ENCODE results near the gene ZBED6. TPM values are rescaled to one million over a fixed set of nuclear protein-coding genes. Genes with fewer than 3 reads are reported as not detected.
"Not testable (repeated sequence)": the region's sequence is repeated elsewhere in the genome, so short reads cannot be mapped to it uniquely, and the experiment has no call there.

The ZBED6 gene
- total RNA-seq, 2 donors from 2014 or later: 32.0 to 32.6 TPM

DNA sequence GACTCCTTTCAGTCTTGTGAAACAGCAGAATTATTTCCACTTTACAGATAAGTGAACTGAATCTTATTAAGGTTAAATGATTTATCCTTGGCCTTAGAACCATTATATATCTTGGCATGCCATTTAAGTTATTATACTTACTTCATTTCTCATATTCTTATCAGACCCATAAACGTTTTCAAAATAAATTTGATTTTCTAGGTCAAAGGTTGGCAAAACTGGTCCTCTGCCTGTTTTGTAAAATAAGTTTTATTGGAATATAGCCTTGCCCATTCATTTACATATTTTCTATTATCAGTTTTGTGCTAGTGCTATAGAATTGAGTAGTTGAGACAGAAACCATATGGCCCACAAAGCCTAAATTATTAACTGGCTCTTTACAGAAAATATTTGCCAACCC lies 33.1 kb downstream of the ZBED6 start:
- no peak for DNase-seq
- no peaks in the 10 kb centered on the region for H3K9me3 ChIP-seq (ENCODE audit: control insufficient read depth, low read length, poor library complexity, severe bottlenecking)
- H3K36me3 Mint-ChIP-seq (ENCODE audit: low read depth): peaks cover 7% of the 10 kb centered on the region
- no peaks in the 10 kb centered on the region for H3K27me3 Mint-ChIP-seq
- H3K4me1 Mint-ChIP-seq: peaks cover 12% of the 10 kb centered on the region
- ATAC-seq: no peak
- H3K27ac Mint-ChIP-seq: peak overlapping the region; percentile 54
- no peak overlapping the region for H3K4me3 Mint-ChIP-seq

DNA sequence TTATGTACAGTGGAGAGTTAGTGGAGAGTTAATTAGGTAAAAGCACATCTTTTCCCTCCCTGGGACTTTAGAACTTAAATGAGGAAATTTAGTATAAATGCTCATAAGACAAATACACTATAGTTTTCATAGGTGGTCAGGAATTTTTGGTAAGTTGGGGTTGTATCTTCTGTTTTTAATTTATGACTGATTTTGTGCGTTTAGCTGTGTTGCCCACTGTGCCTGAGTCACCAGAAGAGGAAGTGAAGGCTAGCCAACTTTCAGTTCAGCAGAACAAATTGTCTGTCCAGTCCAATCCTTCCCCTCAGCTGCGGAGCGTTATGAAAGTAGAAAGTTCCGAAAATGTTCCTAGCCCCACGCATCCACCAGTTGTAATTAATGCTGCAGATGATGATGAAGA lies 33.8 kb downstream of the ZBED6 start:
- H3K9me3 ChIP-seq (ENCODE audit: control insufficient read depth, low read length, poor library complexity, severe bottlenecking); DNase-seq; H3K36me3 Mint-ChIP-seq (ENCODE audit: low read depth); H3K27me3 Mint-ChIP-seq; ATAC-seq; H3K4me3 Mint-ChIP-seq: not testable (repeated sequence)
- H3K27ac Mint-ChIP-seq: peak overlapping the region; percentile 54
- H3K4me1 Mint-ChIP-seq: peaks cover 11% of the 10 kb centered on the region

DNA sequence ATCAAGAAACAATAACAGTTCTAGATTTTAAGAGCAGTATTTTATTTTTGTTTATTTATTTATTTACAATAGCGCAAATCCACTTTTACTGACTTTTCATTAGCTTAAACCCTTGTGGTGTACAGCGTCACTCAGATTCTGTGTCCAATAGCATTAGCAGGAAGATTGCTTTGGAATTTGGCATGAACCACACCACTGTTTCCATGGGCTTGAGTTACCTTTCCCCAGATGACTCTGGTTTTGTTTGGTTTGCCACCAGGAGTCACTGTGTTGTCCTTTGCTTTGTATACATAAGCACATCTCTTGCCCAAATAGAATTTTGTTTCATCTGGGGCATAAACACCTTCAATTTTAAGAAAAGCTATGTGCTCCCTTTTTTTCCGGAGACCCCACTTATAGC lies 40.1 kb downstream of the ZBED6 start:
- peaks cover 9% of the 10 kb centered on the region for H3K36me3 Mint-ChIP-seq (ENCODE audit: low read depth)
- H3K4me3 Mint-ChIP-seq: no peak overlapping the region
- no peaks in the 10 kb centered on the region for H3K9me3 ChIP-seq (ENCODE audit: control insufficient read depth, low read length, poor library complexity, severe bottlenecking)
- peak overlapping the region; percentile 63 for H3K27ac Mint-ChIP-seq
- H3K27me3 Mint-ChIP-seq: no peaks in the 10 kb centered on the region
- DNase-seq (no peak), ATAC-seq (no peak)
- no peaks in the 10 kb centered on the region for H3K4me1 Mint-ChIP-seq

DNA sequence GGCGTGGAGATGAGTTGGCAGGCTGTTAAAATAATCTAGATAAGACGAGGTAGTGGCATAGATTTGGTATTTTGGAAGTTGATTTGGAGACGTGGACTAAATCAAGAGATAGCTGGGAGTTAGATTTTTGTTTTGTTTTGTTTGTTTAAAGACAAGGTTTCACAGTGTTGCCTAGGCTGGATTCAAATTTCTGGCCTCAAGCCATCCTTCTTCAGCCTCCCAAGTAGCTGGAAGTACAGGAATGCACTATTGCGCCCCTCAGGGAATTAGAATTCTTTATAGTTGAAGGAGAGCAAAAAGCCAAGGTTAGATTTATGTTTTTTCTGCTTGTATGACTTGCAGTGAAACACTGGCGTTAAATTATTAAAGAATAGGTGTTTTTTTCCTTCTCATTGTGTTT lies 43.7 kb downstream of the ZBED6 start:
- H3K27ac Mint-ChIP-seq: peak overlapping the region; percentile 62
- H3K27me3 Mint-ChIP-seq: no peaks in the 10 kb centered on the region
- no peaks in the 10 kb centered on the region for H3K9me3 ChIP-seq (ENCODE audit: control insufficient read depth, low read length, poor library complexity, severe bottlenecking)
- peaks cover 9% of the 10 kb centered on the region for H3K36me3 Mint-ChIP-seq (ENCODE audit: low read depth)
- no peak for DNase-seq
- H3K4me1 Mint-ChIP-seq: no peaks in the 10 kb centered on the region
- no peak for ATAC-seq
- no peak overlapping the region for H3K4me3 Mint-ChIP-seq

DNA sequence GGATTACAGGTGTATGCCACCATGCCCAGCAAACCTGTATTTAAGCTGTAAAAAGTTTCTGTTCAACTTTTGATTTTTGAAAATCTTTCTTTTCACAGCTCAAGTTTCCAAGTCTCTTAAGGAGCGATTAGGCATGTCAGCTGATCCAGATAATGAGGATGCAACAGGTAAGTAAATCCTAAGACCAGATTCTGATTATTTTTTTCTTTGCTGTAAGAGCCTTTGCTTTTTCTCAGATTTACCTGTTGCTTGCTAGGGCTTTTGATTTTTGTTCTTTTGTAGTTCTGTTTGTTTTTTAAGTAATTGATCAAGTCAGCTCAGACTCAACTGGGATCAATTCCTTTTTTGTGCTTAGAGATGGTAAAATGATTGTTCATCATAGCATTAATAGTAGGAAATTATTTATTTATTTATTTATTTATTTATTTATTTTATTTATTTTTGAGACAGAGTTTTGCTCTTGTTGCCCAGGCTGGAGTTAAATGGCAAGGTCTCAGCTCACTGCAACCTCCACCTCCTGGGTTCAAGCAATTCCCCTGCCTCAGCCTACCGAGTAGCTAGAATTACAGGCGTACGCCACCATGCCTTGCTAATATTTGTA lies 44.9 kb downstream of the ZBED6 start:
- no peaks in the 10 kb centered on the region for H3K4me1 Mint-ChIP-seq
- H3K36me3 Mint-ChIP-seq (ENCODE audit: low read depth): peaks cover 9% of the 10 kb centered on the region
- no peaks in the 10 kb centered on the region for H3K9me3 ChIP-seq (ENCODE audit: control insufficient read depth, low read length, poor library complexity, severe bottlenecking)
- no peak overlapping the region for H3K4me3 Mint-ChIP-seq
- ATAC-seq (no peak), DNase-seq (no peak)
- peak overlapping the region; percentile 67 for H3K27ac Mint-ChIP-seq
- H3K27me3 Mint-ChIP-seq: no peaks in the 10 kb centered on the region

DNA sequence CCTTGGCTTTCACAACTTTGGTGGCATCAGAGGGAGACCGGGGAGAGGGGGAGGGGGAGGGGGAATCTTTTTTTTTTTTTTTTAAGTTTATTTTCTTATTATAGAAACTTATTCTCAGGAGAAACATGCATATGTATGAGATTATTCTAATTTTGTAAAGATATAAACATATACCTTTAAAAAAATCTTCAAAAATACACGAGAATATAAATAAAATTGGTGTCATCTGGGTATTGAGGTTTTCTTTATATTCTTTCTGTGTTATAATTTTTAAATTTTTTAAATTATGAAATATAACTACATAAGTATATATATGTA lies 47.1 kb downstream of the ZBED6 start:
- DNase-seq (no peak), ATAC-seq (no peak)
- peaks cover 9% of the 10 kb centered on the region for H3K36me3 Mint-ChIP-seq (ENCODE audit: low read depth)
- no peaks in the 10 kb centered on the region for H3K27me3 Mint-ChIP-seq
- H3K9me3 ChIP-seq (ENCODE audit: control insufficient read depth, low read length, poor library complexity, severe bottlenecking): no peaks in the 10 kb centered on the region
- no peak overlapping the region for H3K4me3 Mint-ChIP-seq
- H3K4me1 Mint-ChIP-seq: peaks cover 2% of the 10 kb centered on the region
- no peak overlapping the region for H3K27ac Mint-ChIP-seq

DNA sequence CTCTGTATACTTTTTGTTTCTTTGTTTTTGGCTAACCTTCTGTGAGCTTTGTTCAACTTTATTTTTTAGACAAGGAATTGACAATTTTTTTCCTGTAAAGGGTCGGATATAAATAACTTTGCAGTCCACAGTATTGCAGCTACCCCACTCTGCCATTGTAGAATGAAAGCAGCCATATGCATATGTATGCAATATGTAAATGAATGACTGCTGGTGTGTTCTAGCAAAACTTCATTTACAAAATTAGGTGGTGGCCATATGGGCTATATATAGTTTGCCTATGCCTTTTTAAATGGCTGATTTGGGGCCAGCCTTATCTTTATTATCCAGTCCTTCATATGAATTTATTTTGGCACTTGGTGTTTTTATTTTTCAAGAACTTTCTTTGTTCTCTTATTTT lies 48.0 kb downstream of the ZBED6 start:
- Mint-ChIP-seq H3K27ac (no peak overlapping the region), H3K4me3 (no peak overlapping the region), H3K27me3 (no peaks in the 10 kb centered on the region), H3K36me3 (ENCODE audit: low read depth) (peaks cover 2% of the 10 kb centered on the region), H3K4me1 (peaks cover 2% of the 10 kb centered on the region)
- H3K9me3 ChIP-seq (ENCODE audit: control insufficient read depth, low read length, poor library complexity, severe bottlenecking): no peaks in the 10 kb centered on the region
- DNase-seq: no peak
- no peak for ATAC-seq

Other genes starting within 250 kb of the ZBED6 start
- 10 to 100 TPM; 92.5 to 99.2 TPM for gene ATP2B4, start 168.8 kb upstream of the ZBED6 start, total RNA-seq
- gene LAX1, start 30.4 kb upstream of the ZBED6 start, total RNA-seq: 10 to 100 TPM; 21.7 to 23.9 TPM
- 10 to 100 TPM; 71.8 to 80.5 TPM for gene ZC3H11A, start within 50 bp of the ZBED6 start, total RNA-seq
- gene SNRPE, start 66.0 kb downstream of the ZBED6 start, total RNA-seq: 10 to 100 TPM; 47.2 to 50.1 TPM